GM20000 (cell line): ENCODE results near the gene TDO2.
"Not testable (repeated sequence)": the region's sequence is repeated elsewhere in the genome, so short reads cannot be mapped to it uniquely, and the experiment has no call there.

Source experiments
- DNase-seq: peaks from one replicate; pipeline ENCODE4 v3.0.0; 2012; ENCODE audit warnings: low spot score
- TF ChIP-seq, protein P1 (sequence below): IDR thresholded peaks from 2 replicates; pipeline ENCODE4 v1.5.1; 2012; ENCODE audit warnings: mild to moderate bottlenecking, control low read depth; ENCODE audit errors: extremely low read depth, missing control alignments

TDO2 gene

DNA sequence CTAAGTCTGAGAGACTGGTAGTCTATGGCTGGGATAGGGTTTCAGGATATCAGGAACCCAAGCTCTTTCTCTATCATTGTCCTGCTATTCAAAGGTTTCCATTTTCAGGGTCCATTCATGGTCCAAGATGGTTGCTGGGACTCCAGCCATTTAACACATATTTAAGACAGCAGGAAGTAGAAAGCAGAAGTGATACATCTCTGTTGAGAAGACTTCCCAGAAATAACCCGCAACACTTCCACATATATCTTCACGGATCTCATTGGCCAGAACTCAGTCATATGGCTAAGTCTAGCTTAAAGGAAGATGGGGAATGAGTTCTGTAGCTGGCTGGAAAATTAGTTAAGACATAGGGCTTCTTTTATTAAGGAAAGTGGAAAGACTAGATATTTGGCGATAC is 26.3 kb downstream of the TDO2 start:
- TF ChIP-seq, protein P1, sequence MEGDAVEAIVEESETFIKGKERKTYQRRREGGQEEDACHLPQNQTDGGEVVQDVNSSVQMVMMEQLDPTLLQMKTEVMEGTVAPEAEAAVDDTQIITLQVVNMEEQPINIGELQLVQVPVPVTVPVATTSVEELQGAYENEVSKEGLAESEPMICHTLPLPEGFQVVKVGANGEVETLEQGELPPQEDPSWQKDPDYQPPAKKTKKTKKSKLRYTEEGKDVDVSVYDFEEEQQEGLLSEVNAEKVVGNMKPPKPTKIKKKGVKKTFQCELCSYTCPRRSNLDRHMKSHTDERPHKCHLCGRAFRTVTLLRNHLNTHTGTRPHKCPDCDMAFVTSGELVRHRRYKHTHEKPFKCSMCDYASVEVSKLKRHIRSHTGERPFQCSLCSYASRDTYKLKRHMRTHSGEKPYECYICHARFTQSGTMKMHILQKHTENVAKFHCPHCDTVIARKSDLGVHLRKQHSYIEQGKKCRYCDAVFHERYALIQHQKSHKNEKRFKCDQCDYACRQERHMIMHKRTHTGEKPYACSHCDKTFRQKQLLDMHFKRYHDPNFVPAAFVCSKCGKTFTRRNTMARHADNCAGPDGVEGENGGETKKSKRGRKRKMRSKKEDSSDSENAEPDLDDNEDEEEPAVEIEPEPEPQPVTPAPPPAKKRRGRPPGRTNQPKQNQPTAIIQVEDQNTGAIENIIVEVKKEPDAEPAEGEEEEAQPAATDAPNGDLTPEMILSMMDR = no peak
- DNase-seq = no peak

DNA sequence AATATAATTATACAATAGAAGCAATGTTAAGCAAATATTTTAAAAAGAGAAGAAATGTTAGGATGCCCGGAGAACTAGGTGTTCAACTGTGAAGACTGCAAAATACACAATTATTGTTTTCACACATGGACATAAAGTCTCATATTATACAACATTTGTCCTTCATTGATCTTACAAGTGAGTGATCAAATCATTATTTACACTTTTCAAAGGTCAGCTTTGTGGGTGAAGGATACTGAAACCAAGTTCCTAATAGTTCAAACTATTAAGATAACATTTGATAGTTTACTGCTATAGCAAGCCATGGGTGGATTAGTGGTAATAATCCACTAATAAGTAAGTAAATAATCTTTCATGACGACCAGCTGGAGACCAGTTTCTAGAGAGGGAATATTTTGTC is 26.8 kb downstream of the TDO2 start:
- TF ChIP-seq, protein P1 = no peak
- no peak for DNase-seq

DNA sequence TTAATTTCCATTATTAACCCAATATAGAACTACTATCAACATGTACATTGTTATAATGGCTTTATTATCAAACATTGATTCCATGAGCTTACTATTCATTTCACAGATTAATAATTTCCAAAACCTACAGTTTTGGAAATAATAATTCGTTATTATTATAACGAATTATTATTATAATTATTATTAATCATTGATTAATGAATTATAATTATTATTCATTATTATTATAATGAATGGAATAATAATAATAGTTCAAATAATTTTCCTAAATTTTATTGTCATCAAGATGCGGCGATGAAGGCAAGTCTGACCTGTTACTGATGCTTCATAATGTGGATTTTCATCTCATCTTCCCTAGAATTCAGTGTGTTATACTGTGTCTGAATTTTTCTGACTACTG is 28.1 kb downstream of the TDO2 start:
- no peak for DNase-seq
- TF ChIP-seq, protein P1 = no peak

DNA sequence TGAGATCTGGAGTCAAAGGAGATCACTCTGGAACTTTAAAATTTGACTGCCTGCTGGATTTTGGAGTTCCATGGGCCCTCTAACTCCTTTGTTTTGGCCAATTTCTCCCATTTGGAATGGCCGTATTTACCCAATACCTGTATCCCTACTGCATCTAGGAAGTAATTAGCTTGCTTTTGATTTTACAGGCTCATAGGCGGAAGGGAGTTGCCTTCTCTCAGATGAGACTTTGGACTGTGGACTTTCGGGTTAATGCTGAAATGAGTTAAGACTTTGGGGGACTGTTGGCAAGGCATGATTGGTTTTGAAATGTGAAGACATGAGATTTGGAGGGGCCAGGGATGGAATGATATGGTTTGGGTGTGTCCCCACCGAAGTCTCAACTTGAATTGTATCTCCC is 31.1 kb downstream of the TDO2 start:
- not testable (repeated sequence) for DNase-seq

DNA sequence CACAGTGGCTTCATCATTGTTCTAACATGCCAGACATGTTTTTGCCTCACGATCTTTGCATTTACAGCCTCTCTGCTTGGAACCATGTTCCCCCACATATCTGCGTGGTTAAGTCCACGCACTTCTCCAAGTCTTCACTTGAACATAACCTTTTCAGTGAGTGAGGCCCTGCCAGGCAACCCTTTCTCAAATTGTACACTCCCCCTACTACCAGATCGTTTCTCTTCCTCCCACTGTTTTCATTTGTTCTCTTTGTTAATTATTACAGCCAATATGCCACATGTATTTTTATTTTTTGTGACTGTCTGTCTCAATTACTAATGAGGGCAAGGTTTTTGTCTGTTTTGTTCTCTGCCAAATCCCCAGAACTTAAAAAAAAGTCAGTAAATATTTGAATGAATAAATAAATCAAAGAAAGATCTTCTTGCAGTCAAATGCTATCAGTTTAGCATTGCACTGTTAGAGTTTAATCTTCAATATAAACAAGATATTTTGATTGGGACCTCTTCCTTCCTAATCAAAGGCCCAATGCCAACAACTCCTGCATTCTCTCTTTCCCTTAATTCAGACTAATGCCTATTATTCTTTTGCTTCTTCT is 32.0 kb downstream of the TDO2 start:
- DNase-seq = no peak
- TF ChIP-seq, protein P1 = no peak

DNA sequence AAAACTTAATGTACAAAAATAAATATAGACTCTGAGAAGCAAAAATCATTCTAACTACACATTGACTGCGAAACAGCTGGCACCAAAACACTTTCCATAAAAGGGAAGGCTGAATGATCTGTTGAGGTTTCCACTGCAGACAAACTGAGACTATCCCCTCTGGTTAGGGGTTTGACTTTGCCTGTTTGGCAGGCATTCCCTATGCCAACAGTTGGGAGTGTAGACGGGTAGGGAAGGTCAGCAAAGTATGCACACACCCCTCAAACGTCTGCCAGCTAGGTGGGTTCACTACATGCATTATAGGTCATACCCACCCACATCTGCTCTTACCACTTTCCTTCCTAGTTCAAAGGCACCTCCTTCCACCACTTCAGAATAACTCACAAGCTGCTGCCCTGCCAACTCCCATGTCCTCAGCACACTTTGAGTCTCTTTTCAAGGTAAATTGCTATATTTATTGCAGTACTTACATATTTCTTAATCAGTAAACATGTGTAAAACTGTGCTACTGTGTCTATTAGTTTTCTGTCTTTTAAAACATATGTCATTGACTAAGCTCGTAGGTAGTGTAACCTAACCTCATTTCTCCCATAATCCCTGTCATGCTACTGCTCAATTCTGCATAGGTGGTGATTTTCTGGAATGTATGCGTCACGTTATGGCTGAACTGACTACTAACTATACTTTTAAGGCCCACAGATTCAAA is 37.7 kb downstream of the TDO2 start:
- TF ChIP-seq, protein P1 = no peak
- no peak for DNase-seq

DNA sequence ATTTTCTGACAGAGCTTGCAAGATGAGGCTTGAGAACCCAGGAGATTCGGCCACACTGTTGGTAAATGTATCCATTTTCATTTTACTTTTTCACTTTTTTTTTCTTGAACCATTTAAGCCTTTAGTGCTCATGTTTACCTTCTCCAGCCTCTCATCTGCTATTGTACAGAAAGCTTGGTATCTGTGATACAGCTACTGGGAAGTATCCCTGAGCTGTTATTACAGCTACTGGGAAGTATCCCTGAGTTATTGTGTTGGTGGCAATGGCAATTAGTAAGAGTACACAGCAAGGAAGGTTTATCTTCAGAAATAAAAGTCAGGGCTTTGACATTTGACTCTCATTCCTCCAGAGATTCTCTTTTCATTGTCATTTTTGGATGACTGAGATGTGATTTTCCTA is 38.3 kb downstream of the TDO2 start:
- no peak for DNase-seq
- TF ChIP-seq, protein P1 = no peak
